ENCODE measurements around the gene NXPE3.
"Not testable (repeated sequence)": the region's sequence is repeated elsewhere in the genome, so short reads cannot be mapped to it uniquely, and the experiment has no call there.

Gene NXPE3

GRCh38 chr3:101851072-101851770, 72.2 kb downstream of the NXPE3 start:
- DNase-seq (ENCODE audit: extremely low read depth in 1 of 2, low read depth in 1 of 2) = no peak

- DNase-seq (ENCODE audit: extremely low read depth in 1 of 2, low read depth in 1 of 2) = no peak
Measured at GRCh38 chr3:101851850-101852714, 73.1 kb downstream of the NXPE3 start.

GRCh38 chr3:101852983-101853840, 74.2 kb downstream of the NXPE3 start:
- no peak for DNase-seq (ENCODE audit: extremely low read depth in 1 of 2, low read depth in 1 of 2)

GRCh38 chr3:101853982-101854381, 75.0 kb downstream of the NXPE3 start:
- DNase-seq (ENCODE audit: extremely low read depth in 1 of 2, low read depth in 1 of 2) = no peak

- no peak for DNase-seq (ENCODE audit: extremely low read depth in 1 of 2, low read depth in 1 of 2)
Measured at GRCh38 chr3:101854608-101855304, 75.7 kb downstream of the NXPE3 start.

- no peak for DNase-seq (ENCODE audit: extremely low read depth in 1 of 2, low read depth in 1 of 2)
Measured at GRCh38 chr3:101857301-101857741, 78.3 kb downstream of the NXPE3 start.

- no peak for DNase-seq (ENCODE audit: extremely low read depth in 1 of 2, low read depth in 1 of 2)
Measured at GRCh38 chr3:101858464-101859030, 79.5 kb downstream of the NXPE3 start.

- no peak for DNase-seq (ENCODE audit: extremely low read depth in 1 of 2, low read depth in 1 of 2)
Measured at GRCh38 chr3:101859882-101860448, 81.0 kb downstream of the NXPE3 start.

- DNase-seq (ENCODE audit: extremely low read depth in 1 of 2, low read depth in 1 of 2) = no peak
Measured at GRCh38 chr3:101861212-101861788, 82.3 kb downstream of the NXPE3 start.

- DNase-seq (ENCODE audit: extremely low read depth in 1 of 2, low read depth in 1 of 2) = no peak
Measured at GRCh38 chr3:101861789-101862415, 82.9 kb downstream of the NXPE3 start.

GRCh38 chr3:101862416-101863165, 83.6 kb downstream of the NXPE3 start:
- DNase-seq (ENCODE audit: extremely low read depth in 1 of 2, low read depth in 1 of 2) = no peak

GRCh38 chr3:101864926-101865325, 85.9 kb downstream of the NXPE3 start:
- DNase-seq (ENCODE audit: extremely low read depth in 1 of 2, low read depth in 1 of 2) = not testable (repeated sequence)

- no peak for DNase-seq (ENCODE audit: extremely low read depth in 1 of 2, low read depth in 1 of 2)
Measured at GRCh38 chr3:101865751-101866509, 86.9 kb downstream of the NXPE3 start.

GRCh38 chr3:101867511-101867910, 88.5 kb downstream of the NXPE3 start:
- no peak for DNase-seq (ENCODE audit: extremely low read depth in 1 of 2, low read depth in 1 of 2)

- no peak for DNase-seq (ENCODE audit: extremely low read depth in 1 of 2, low read depth in 1 of 2)
Measured at GRCh38 chr3:101867996-101868395, 89.0 kb downstream of the NXPE3 start.

- no peak for DNase-seq (ENCODE audit: extremely low read depth in 1 of 2, low read depth in 1 of 2)
Measured at GRCh38 chr3:101868534-101869464, 89.8 kb downstream of the NXPE3 start.

GRCh38 chr3:101870138-101870537, 91.1 kb downstream of the NXPE3 start:
- no peak for DNase-seq (ENCODE audit: extremely low read depth in 1 of 2, low read depth in 1 of 2)

All from stimulated activated CD8-positive, alpha-beta memory T cell treated with anti-CD3 and anti-CD28 coated beads, Interleukin-7, amount 100 ng/mL, for 48 hours (primary cell).